Central memory CD8-positive, alpha-beta T cell (primary cell): ENCODE data around the gene SLC38A1.

Experiments
- ATAC-seq: fragments of 150-1000 bp; cut with Tn5 transposase; replicated peaks from 2 replicates; pipeline ENCODE4 v1.10.0; 2022; ENCODE audit warnings: mild to moderate bottlenecking, moderate FRiP score, moderate number of reproducible peaks; ENCODE audit not compliant: poor library complexity, severe bottlenecking; ENCODE audit errors: extremely low read depth
- DNase-seq, 2 donors: peaks; one replicate each; pipeline ENCODE4 v3.0.0; 2021; ENCODE audit warnings: low spot score in 2 of 2
- H3K27ac Mint-ChIP-seq: one replicate; pipeline ENCODE4 v1.8.0; 2022; ENCODE audit warnings: low read depth, mild to moderate bottlenecking, moderate library complexity, mixed read lengths
- H3K27me3 Mint-ChIP-seq: one replicate; pipeline ENCODE4 v1.8.0; 2022; ENCODE audit warnings: mixed read lengths
- H3K36me3 Mint-ChIP-seq: one replicate; pipeline ENCODE4 v1.8.0; 2022; ENCODE audit warnings: mild to moderate bottlenecking, moderate library complexity, mixed read lengths; ENCODE audit not compliant: insufficient read depth
- H3K4me1 Mint-ChIP-seq: one replicate; pipeline ENCODE4 v1.8.0; 2022; ENCODE audit warnings: mixed read lengths
- H3K4me3 Mint-ChIP-seq: one replicate; pipeline ENCODE4 v1.8.0; 2022; ENCODE audit warnings: mild to moderate bottlenecking, moderate library complexity, mixed read lengths
- H3K9me3 Mint-ChIP-seq: one replicate; pipeline ENCODE4 v1.8.0; 2022; ENCODE audit warnings: mixed read lengths

The SLC38A1 gene

GRCh38 chr12:46271863-46272262 lies 3.0 kb upstream of the SLC38A1 start:
- Mint-ChIP-seq H3K27me3 (no peaks in the 10 kb centered on the region), H3K27ac (peak overlapping the region; percentile 55), H3K36me3 (peaks cover 13% of the 10 kb centered on the region), H3K4me3 (no peak overlapping the region), H3K9me3 (no peaks in the 10 kb centered on the region), H3K4me1 (peaks cover 11% of the 10 kb centered on the region)
- ATAC-seq (no peak), DNase-seq (no peak)

GRCh38 chr12:46269429-46270241 lies 792 bp upstream of the SLC38A1 start:
- H3K4me3 Mint-ChIP-seq = no peak overlapping the region
- no peaks in the 10 kb centered on the region for H3K9me3 Mint-ChIP-seq
- peak; percentile 28 to 31 for DNase-seq
- peaks cover 11% of the 10 kb centered on the region for H3K4me1 Mint-ChIP-seq
- peaks cover 9% of the 10 kb centered on the region for H3K36me3 Mint-ChIP-seq
- ATAC-seq = no peak
- H3K27me3 Mint-ChIP-seq = no peaks in the 10 kb centered on the region
- no peak overlapping the region for H3K27ac Mint-ChIP-seq

GRCh38 chr12:46267825-46268582 lies 839 bp downstream of the SLC38A1 start:
- Mint-ChIP-seq H3K4me3 (no peak overlapping the region), H3K36me3 (peaks cover 11% of the 10 kb centered on the region), H3K27ac (no peak overlapping the region), H3K27me3 (no peaks in the 10 kb centered on the region), H3K9me3 (no peaks in the 10 kb centered on the region), H3K4me1 (peaks cover 11% of the 10 kb centered on the region)
- peak; percentile 29 to 32 for DNase-seq
- ATAC-seq = no peak

GRCh38 chr12:46267575-46267824 lies 1.3 kb downstream of the SLC38A1 start:
- peak; percentile 17 to 23 for DNase-seq
- Mint-ChIP-seq H3K4me3 (no peak overlapping the region), H3K27ac (no peak overlapping the region), H3K4me1 (peaks cover 11% of the 10 kb centered on the region), H3K36me3 (peaks cover 11% of the 10 kb centered on the region), H3K27me3 (no peaks in the 10 kb centered on the region), H3K9me3 (no peaks in the 10 kb centered on the region)
- no peak for ATAC-seq

- DNase-seq (peak; percentile 61 to 76), ATAC-seq (peak; percentile 62)
- no peaks in the 10 kb centered on the region for H3K27me3 Mint-ChIP-seq
- H3K4me3 Mint-ChIP-seq = no peak overlapping the region
- no peaks in the 10 kb centered on the region for H3K9me3 Mint-ChIP-seq
- peaks cover 11% of the 10 kb centered on the region for H3K4me1 Mint-ChIP-seq
- H3K27ac Mint-ChIP-seq = no peak overlapping the region
- peaks cover 12% of the 10 kb centered on the region for H3K36me3 Mint-ChIP-seq
These were observed 1.8 kb downstream of the SLC38A1 start for GRCh38 chr12:46266869-46267574.

GRCh38 chr12:46266382-46266791 lies 2.5 kb downstream of the SLC38A1 start:
- peak in 1 of 2 donors; percentile 18 for DNase-seq
- peaks cover 18% of the 10 kb centered on the region for H3K36me3 Mint-ChIP-seq
- ATAC-seq = peak; percentile 29
- H3K27ac Mint-ChIP-seq = no peak overlapping the region
- H3K4me3 Mint-ChIP-seq = no peak overlapping the region
- no peaks in the 10 kb centered on the region for H3K9me3 Mint-ChIP-seq
- no peaks in the 10 kb centered on the region for H3K27me3 Mint-ChIP-seq
- H3K4me1 Mint-ChIP-seq = peaks cover 11% of the 10 kb centered on the region

- ATAC-seq (no peak), DNase-seq (no peak)
- H3K4me3 Mint-ChIP-seq = no peak overlapping the region
- peaks cover 11% of the 10 kb centered on the region for H3K4me1 Mint-ChIP-seq
- peaks cover 18% of the 10 kb centered on the region for H3K36me3 Mint-ChIP-seq
- no peak overlapping the region for H3K27ac Mint-ChIP-seq
- no peaks in the 10 kb centered on the region for H3K27me3 Mint-ChIP-seq
- no peaks in the 10 kb centered on the region for H3K9me3 Mint-ChIP-seq
These were observed 3.1 kb downstream of the SLC38A1 start for GRCh38 chr12:46265734-46266133.

- H3K27ac Mint-ChIP-seq = no peak overlapping the region
- DNase-seq (no peak), ATAC-seq (no peak)
- no peaks in the 10 kb centered on the region for H3K27me3 Mint-ChIP-seq
- peaks cover 17% of the 10 kb centered on the region for H3K36me3 Mint-ChIP-seq
- H3K4me1 Mint-ChIP-seq = peaks cover 6% of the 10 kb centered on the region
- no peaks in the 10 kb centered on the region for H3K9me3 Mint-ChIP-seq
- H3K4me3 Mint-ChIP-seq = no peak overlapping the region
These were observed 3.7 kb downstream of the SLC38A1 start for GRCh38 chr12:46265102-46265501.

GRCh38 chr12:46264057-46264456 lies 4.8 kb downstream of the SLC38A1 start:
- Mint-ChIP-seq H3K27ac (no peak overlapping the region), H3K4me3 (no peak overlapping the region), H3K36me3 (peaks cover 12% of the 10 kb centered on the region), H3K27me3 (no peaks in the 10 kb centered on the region), H3K9me3 (no peaks in the 10 kb centered on the region), H3K4me1 (peaks cover 5% of the 10 kb centered on the region)
- DNase-seq (no peak), ATAC-seq (no peak)

GRCh38 chr12:46263140-46264016 lies 5.5 kb downstream of the SLC38A1 start:
- H3K27me3 Mint-ChIP-seq = no peaks in the 10 kb centered on the region
- ATAC-seq (no peak), DNase-seq (no peak)
- no peaks in the 10 kb centered on the region for H3K4me1 Mint-ChIP-seq
- H3K4me3 Mint-ChIP-seq = no peak overlapping the region
- no peaks in the 10 kb centered on the region for H3K9me3 Mint-ChIP-seq
- peaks cover 12% of the 10 kb centered on the region for H3K36me3 Mint-ChIP-seq
- no peak overlapping the region for H3K27ac Mint-ChIP-seq

- no peak overlapping the region for H3K27ac Mint-ChIP-seq
- no peak for ATAC-seq
- H3K27me3 Mint-ChIP-seq = no peaks in the 10 kb centered on the region
These were observed 7.2 kb downstream of the SLC38A1 start for GRCh38 chr12:46261646-46262045.

GRCh38 chr12:46260913-46261476 lies 7.8 kb downstream of the SLC38A1 start:
- Mint-ChIP-seq H3K9me3 (no peaks in the 10 kb centered on the region), H3K27me3 (no peaks in the 10 kb centered on the region), H3K27ac (no peak overlapping the region), H3K36me3 (peaks cover 23% of the 10 kb centered on the region), H3K4me3 (peak overlapping the region; percentile 21), H3K4me1 (peaks cover 17% of the 10 kb centered on the region)
- ATAC-seq (no peak), DNase-seq (no peak)

More at GRCh38 chr12:46261646-46262045, 7.2 kb downstream of the SLC38A1 start:
- no peak for DNase-seq
- peak overlapping the region; percentile 21 for H3K4me3 Mint-ChIP-seq
- H3K36me3 Mint-ChIP-seq = peaks cover 18% of the 10 kb centered on the region
- H3K9me3 Mint-ChIP-seq = no peaks in the 10 kb centered on the region
- H3K4me1 Mint-ChIP-seq = peaks cover 12% of the 10 kb centered on the region
